Urothelium cell line (cell line): ENCODE data around the gene NHLRC4.
"Not testable (repeated sequence)": the region's sequence is repeated elsewhere in the genome, so short reads cannot be mapped to it uniquely, and the experiment has no call there.

Experiments used
- DNase-seq: peaks from one replicate; pipeline ENCODE4 v3.0.0; 2011; ENCODE audit warnings: low spot score, mixed read lengths
- FAIRE-seq: peaks from 2 replicates; lab custom pipeline; 2011; peaks lifted over from hg19 to GRCh38; lab: Jason Lieb, UNC

Gene NHLRC4

GRCh38 chr16:595942-596735 lies 29.3 kb downstream of the NHLRC4 start:
- FAIRE-seq (no peak), DNase-seq (no peak)

- FAIRE-seq: no peak
- DNase-seq: no peak
Measured at GRCh38 chr16:596736-597060, 29.9 kb downstream of the NHLRC4 start.

- DNase-seq, FAIRE-seq: not testable (repeated sequence)
Measured at GRCh38 chr16:597655-598054, 30.9 kb downstream of the NHLRC4 start.

GRCh38 chr16:598823-599739 lies 32.3 kb downstream of the NHLRC4 start:
- DNase-seq: no peak
- no peak for FAIRE-seq

GRCh38 chr16:600781-601180 lies 34.0 kb downstream of the NHLRC4 start:
- DNase-seq: no peak
- no peak for FAIRE-seq

- FAIRE-seq: no peak
- DNase-seq: no peak
Measured at GRCh38 chr16:603933-604332, 37.1 kb downstream of the NHLRC4 start.

GRCh38 chr16:606656-607307 lies 40.0 kb downstream of the NHLRC4 start:
- FAIRE-seq (no peak), DNase-seq (no peak)

- DNase-seq (no peak), FAIRE-seq (no peak)
Measured at GRCh38 chr16:608019-608418, 41.2 kb downstream of the NHLRC4 start.

- DNase-seq (no peak), FAIRE-seq (no peak)
Measured at GRCh38 chr16:609316-609715, 42.5 kb downstream of the NHLRC4 start.

- DNase-seq: no peak
- FAIRE-seq: no peak
Measured at GRCh38 chr16:609984-610383, 43.2 kb downstream of the NHLRC4 start.

- no peak for DNase-seq
- no peak for FAIRE-seq
Measured at GRCh38 chr16:610513-611381, 43.9 kb downstream of the NHLRC4 start.

GRCh38 chr16:615122-615521 lies 48.3 kb downstream of the NHLRC4 start:
- FAIRE-seq (no peak), DNase-seq (no peak)

- FAIRE-seq: no peak
- no peak for DNase-seq
Measured at GRCh38 chr16:616733-617586, 50.2 kb downstream of the NHLRC4 start.

GRCh38 chr16:617855-618254 lies 51.0 kb downstream of the NHLRC4 start:
- DNase-seq (no peak), FAIRE-seq (no peak)
